Stimulated activated CD4-positive, alpha-beta T cell treated with anti-CD3 and anti-CD28 coated beads, Interleukin-12 subunit alpha, Interleukin-12 subunit beta, amount 100 ng/mL, for 4 hours (primary cell): Measurements from ENCODE around the gene B4GALT2.

Experiments used
- DNase-seq: peaks from one replicate; pipeline ENCODE4 v3.0.0-alpha.2; 2020

B4GALT2 gene

DNA sequence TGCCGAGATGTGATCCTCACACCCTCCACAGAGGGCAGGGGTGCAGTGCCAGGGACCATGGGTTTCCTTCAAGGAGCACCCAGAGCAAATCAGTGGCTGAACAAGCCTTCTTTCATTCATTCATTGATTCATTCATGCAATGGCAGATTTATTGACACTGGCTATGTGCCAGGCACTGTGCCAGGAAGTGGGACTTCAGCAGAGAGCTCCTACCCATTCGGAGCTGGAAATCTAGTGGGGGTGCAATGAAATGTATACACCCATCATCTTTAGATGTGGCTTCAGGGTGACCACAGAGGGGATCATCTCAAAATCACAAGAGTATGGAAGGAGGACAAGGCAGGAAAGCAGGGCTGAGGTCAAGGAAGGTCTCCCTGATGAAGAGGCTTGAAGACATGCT is 33.4 kb downstream of the B4GALT2 start:
- DNase-seq, result no peak

DNA sequence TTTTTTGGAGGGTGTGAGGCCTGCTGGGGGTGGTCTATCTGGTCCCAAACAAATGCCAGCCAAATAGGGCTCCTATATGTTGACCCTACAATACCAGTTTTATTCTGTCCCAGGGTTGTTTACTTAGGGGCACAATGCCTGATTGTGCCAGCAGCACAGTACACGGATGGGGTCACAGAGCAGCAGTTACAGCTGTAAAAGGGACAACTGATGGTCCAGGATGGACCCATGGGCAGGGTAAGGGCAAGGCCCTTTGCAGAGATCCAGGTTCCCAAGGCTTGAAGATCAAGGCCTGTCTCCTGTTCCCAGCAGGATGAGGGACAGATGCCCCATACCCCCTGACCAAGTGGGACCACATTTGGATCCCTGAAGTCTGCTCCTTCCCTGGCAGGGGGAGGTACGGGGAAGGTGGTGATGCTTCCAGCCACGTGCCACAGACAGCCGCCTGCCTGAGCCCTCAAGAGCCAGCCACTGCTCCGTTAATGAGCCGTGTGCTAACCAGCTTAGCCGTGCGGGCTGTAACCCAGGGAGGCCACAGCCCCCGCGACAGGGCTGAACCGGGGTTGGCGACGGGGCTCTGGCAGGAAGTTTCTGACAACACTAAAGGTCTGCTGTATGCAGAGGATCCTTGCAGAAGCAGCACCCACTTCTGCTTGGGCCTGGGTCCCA is 34.1 kb downstream of the B4GALT2 start:
- no peak for DNase-seq

DNA sequence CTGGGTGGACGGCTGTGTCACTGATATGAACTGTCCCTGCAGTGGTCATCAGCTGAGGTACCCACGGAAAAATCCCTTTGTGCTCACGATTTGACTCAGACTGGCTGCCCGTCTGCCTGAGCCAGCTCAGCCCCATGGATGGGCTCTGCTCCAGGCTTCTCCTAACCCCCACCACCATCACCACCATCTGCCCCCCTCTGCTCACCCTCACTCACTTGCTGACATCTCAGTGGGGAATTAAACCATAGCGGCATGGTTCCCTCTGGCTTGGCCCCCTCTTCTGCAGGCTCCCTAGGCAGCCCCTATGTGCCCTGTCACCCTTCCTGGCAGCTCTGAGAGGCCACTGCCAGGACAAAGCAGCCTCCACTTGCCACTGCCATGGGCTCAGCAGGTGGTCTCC is 34.9 kb downstream of the B4GALT2 start:
- no peak for DNase-seq

DNA sequence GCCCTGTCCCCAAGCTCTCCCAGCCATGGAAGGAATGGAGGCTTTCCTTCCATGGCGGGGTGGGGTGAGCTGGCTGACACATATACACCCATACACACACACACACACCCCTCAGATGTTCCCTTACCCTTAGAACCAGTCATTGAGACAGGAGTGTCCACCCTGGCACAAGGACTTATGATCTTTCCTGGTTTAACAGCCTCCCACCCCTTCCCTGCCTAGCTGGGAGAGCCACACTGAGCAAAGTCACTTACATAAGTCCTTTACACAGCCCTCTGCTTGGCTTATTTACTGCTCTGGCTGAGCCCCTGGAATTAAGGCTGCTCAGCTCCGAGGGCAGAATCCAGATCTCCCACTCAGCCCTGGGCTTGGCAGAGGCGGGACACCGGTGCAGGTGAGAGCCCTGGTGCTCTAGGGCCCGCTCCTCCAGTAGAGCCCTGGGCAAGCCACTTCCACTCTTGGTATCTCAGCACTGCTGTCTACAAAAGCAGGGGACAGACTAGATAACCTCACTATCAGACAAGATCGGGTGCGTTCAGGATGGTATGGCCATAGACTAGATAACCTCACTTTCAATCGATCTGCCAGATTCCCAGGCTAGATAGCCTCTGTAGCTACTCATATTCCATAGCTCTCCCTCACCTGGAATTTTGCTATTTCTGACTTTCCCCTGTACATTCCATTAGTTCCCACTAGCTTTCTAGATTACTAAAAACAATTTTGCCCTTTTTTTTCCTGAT is 35.5 kb downstream of the B4GALT2 start:
- no peak for DNase-seq

DNA sequence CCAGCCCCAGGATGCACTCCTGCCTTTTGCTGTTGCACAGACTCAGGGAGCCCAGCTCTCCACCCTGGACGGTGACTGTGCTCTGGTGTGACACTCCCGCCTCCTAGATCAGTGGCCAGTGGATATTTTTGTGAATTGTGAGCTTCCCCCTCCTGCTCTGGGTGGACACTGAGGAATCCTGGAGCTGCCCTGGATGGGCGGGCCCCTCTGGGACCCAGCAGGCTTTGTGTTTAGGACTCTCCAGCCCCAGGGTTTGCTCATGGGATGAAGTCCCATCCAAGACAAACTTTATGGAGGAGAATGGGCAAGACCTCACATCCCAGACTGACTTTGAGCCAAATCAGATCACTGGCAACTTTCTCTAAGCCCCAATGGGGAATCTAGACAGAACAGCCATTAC is 36.2 kb downstream of the B4GALT2 start:
- no peak for DNase-seq

DNA sequence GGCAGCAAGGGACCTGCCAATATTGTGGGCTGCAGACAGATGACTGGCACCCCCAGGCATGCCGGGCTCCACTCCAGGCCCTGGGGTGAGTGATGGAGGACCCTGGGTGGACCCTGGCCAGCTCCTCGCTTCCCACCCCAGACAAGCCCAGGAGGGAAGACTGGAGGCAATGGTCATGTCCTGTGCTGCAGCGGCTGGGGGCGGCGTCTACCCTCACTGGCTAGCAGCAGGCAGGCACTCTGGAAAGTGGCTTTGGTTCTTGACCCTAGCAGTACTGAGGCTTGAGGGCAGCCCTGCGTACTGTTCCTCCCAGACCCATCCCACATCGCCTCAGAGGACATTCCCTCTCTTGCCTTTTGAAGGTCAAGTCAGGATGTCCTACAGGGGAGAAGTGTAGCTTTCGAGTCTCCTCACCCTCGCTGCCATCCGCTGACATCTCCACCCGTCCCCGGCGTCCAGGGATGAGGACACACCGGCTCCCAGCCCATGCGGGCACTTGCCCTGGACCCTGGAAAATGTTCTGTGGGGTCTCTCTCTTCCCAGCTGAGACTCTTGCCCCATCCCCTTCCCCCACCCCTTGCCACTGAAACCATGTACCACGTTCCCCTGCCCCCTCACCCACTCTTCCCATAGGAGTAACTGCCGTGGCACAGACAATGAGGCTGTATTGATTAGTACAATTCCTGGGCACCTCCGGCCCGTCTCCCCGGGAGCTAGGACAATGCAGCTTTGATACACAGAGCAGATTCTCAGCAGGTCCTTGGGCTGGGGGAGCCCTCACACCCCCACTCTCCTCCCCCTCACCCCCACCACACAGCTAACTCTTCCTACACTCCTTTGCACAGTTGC is 37.3 kb downstream of the B4GALT2 start:
- no peak for DNase-seq

DNA sequence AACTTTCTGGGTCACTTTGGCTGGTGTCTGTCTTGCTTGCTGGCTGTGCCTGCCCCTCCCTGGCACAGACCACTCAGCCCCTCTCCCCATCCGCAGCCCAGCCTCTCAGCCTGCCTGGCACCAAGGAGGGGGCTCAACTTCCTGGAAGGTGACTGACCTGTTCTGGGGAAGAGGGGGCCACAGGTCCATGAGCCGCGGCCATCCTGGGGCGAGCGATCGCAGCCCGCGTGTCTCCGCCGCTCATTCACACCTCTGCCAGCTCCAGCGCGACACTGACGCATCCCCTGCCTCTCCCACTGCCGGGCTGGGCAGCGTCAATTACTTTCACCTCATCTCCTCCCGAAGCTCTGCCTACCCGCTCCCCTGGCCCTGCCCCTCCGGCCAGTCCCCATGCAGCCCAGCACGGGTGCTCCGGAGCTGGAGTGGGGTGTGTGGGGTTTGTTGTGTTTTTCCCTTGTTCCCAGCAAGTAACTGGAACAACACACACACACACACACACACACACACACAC is 37.9 kb downstream of the B4GALT2 start:
- no peak for DNase-seq

DNA sequence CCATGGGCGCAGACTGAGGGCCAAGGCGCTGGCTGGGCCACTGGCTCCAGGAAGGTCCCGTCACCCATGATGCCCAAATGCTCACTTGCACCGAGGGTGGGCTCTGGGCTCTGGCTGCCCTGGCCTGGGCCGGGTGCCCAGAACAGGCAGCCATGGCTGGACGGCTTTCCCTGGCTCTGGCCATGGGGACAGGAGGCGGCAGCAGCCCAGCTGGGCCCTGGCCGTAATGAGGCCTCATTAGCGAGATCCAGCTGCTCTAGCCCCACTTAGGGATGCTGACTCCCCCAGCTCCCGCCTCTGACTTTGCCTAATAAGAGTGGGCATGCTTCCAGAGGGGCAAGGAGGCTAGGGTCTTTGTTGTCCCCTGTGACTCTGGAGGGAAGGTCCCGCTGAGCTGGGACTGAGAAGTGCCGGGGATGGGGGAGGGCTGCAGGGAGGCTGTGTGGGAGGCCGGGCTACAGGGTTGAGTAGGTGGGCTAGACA is 40.5 kb downstream of the B4GALT2 start:
- DNase-seq, result no peak

DNA sequence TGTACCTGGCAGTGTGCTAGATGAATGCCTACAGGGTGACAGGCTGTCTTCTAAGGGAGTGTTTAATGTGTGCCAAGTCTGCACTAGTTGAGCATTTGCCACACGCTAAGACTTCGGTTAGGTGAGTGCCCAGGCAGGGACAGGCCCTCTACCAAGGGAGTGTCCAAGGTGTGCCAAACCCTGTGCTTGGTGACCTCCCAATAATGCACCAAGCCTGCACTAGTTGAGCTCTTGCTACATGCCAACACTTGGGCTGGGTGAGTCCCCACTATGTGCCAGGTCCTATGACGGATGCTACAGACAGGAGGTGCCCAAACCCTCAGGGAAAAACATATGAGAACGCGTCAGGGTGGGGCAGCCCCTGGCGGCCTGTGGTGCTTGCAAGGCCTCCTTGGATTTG is 41.5 kb downstream of the B4GALT2 start:
- no peak for DNase-seq

DNA sequence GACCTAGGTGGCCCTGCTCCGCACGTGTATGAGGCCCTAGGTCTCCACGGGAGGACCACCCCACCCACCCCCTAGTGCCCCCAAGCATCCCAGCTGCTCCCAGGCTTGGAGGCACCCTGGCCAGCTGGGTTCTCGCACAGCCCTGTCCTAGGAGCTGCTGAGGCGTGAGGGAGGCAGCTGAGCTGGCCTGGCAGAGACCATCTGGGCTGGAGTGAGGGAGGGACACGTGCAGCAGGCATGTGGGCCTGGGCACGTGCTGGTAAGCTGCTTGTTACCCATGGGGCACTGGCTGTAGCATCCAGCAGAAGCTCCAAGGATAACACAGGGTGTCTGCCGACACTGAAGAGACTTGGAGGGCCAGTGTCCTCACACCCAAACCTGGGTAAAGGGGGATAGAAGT is 42.1 kb downstream of the B4GALT2 start:
- no peak for DNase-seq

DNA sequence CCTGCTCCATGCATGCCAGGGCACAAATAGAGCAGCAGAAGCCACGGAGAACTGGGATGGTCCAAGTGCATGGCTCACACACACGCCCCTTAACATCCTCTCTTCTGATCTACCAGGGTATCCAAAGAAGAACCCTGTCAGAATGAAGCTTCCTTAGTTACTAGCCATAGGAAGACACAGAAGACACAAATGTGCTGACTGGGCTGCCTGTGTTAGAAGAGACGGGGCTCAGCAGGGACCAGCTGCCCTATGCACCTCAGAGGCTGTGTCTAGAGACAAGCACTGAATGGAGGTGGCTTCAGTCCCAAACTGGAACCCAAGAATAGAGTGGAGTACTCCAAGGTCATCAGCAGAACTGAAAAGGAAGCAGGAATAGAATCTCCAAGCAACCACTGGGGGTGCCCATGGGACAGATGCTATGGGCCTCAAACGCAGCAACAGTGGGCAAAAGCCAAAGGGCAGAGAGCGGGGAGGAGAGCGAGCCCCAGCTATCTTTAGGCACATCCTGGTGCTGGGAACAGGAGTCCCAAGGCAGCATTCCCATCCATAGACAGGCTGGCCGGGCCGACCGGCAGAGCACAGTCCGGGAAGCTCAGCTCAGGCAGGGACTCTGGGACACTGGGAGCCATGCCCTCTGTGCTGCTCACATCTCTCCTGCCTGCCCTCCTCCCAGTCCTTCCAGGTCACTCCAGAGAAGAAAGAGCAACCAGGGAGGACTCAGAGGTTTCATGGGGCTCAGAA is 42.7 kb downstream of the B4GALT2 start:
- DNase-seq, result no peak

DNA sequence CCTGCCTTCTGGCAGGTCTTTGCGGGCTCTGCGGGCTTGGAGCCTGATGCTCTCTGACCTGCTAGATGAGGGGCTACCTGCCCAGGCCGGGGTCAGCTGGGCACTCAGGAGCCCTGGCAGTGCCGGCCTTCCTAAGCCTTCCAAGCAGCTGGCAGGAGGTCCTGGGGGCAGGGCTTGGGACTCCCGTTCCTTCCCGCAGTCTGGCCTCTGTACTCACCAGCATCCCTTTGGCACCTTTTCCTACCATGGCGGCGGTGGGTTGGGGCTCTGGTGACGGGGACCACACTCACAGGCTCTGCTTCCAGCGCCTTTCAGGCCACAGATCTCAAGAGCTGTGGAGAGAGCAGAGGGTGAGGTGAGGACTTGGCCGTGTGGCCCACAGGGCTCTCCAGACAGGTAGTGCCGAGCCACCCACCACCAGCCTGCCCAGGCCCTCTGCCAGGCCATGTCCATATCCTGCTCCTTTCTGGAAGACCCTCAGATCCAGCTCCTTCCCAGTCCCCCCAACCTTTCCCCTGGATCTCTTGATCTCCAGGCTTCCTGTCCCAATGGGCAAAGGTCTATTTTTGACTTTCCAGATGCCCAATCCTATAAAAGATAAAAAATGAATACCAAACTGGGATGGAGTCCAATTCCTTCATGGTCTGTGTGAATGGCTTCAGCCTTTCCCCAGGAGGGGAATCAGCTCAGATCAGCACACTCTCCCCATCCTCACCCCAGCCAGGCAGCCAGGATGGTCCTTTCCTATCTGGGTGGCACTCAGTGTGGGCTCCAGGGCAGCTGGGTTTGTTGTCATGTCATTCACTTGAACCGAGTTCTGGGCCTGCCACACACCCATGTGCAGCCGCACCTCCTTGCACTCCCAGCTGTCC is 45.3 kb downstream of the B4GALT2 start:
- no peak for DNase-seq

DNA sequence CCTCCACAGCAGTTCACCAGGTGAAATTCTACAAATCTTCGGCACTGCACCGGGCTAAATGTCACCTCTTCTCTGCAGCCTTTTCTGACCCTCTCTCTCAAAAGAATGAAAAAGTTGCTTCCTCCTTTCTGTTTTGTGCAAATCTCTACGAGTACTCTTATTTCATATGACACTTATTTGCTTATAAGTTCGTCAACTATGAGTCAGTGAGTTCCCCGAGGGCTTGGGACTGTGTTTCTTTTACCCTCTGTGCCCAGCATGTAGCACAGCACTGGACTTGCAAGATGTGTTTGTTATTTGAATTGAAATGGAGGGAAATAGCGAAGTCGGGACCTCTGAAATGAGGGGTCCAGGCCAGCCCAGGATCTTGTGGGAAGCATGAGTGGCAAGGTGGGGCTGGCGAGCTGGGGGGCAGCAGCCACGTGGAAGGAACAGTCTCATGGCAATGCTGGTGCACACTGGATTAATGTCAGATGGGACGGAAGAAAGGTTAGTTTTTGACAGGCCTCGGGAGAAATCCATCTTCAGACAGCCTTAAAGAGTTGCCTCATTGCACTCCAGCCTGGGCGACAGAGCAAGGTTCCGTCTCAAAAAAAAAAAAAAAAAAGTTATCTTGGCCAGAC is 46.0 kb downstream of the B4GALT2 start:
- no peak for DNase-seq

DNA sequence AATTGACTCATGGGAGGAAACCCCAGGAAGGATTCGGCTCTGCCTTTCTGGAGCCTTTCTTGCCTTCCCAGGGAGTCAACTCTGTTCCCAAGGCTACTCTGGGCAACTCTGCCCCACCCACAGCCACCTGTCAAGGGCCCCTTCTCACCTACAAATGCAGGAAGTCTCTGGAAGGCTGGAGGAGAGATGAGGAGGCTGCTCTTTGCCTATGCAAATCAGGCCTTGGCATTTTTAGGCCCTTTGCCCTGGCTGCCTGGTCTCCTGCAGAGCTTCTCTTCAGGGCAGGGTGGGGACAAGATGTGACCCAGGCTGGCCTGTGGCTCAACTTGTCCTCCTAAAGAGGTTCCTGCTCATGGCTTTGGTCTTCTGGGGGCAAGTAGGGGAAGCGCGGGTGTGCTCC is 46.8 kb downstream of the B4GALT2 start:
- no peak for DNase-seq

DNA sequence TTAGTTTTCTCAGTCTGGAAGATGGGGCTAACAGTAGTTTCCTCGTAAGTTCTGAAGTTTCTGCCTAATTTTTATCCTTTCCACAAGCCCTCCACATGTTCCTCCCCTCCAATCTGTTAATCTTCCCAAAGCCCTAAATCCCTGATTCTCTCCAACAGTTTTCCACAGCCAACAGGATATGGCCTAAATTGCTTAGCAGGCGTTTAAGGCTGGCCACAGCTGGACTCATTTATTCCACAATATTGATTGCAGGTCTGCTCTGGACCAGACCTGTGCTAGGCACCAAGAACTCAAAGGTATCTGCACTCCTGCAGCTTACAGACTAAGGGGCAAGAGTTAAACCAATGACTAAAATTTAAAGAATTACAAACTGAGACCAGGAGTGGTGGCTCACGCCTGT is 48.3 kb downstream of the B4GALT2 start:
- DNase-seq, result no peak

DNA sequence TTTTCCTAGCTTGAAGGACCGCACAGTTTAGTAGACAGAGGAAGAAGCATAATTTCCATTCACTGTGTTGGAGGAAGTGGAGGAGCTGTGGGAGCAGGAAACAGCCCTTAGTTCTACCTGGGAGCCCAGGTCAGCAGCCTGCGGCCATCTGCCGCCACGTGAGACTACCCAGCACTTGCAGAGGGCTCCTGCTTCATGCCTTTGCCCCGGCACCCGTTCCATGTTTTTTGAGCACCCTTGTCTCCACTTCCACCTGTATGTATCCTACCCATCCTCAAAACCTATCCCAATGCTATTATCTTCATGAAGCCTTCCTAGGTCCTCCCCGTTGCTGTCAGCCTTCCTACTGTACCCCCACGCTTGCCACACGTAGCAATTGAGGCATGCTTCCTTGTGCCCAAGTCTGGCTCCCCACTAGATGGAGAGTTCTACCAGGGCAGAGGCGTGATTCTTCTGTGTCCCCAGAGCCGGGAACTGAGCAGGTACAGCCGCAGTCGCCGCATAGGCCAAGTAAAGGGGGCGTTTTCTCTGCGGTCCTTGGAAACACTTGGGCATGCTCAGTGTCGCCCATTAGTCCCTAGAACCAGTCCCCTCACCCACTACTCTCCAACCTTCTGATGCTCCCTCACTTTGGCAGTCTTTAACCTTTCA is 50.4 kb downstream of the B4GALT2 start:
- DNase-seq, result no peak

DNA sequence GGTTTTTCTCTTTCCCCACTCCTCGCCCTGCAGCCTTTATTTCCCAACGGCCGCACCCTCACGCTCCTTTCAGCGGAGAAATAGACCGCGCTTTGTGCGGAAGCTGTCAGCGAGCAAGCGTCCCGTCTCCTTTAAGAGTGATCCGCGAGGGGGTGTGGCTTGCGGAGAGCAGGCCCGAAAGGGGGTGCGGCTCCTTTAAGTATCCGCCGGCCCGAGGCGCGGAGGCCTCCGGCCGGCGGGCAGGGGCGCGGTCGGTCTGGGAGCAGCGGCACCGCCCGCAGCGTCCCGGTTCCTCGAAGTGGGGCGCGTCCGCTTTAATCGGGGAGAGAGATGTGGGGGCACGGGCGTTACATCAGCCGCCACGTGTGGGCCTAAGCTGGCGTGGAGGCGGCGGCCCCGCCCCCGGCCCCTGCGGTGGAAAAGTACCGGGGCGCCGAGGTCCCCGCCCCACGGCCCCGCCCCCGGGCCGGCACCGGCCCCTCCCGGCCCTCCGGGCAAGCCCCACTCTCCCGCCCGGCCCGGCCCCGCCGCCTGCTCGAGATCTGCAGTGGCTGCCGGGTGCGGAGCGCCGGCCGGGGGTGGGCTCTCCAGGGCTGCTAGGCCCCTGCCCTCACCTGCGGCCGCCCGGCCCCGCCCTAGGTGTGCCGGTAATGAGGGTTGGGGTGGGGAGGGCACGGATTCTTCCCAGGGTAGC is 51.0 kb downstream of the B4GALT2 start:
- peak; percentile 87 for DNase-seq

DNA sequence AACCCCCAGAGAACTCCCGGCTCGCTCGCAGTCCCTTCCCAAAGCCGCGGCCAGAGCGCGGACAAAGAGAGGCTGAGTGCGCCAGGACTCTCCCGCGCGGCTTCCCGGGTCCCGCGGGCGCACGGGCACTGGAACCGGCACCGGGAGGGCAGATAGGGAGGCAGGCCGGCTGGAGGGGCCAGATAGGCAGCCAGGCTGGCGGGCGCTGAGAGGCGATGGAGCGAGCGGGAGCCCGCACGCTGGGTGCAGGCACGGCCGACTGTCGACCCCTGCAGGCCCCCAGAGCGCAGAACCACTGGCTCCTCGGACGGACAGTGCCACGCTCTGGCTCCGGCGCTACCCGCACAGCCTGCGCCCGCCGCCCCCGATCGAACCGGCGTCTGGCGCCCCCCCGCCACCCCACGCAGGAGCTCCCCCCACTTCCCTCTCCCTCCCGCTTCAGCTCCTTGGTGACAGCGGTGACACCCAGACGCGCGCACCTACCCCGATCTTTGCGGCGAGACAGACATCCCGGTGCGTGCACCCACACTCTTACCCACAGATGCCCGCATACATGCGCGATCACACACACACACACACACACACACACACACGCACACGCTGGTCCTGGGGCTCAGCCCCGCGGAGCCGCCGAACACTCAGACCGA is 51.7 kb downstream of the B4GALT2 start:
- peak; percentile 40 for DNase-seq
